Measurements from ENCODE around the gene SKIC8. TPM values are rescaled to one million over a fixed set of nuclear protein-coding genes. Genes with fewer than 3 reads are reported as not detected.

The SKIC8 gene
- polyA plus RNA-seq, 5 donors = 97.0 to 123 (median 114) TPM

Other genes with a start within 250 kb of the SKIC8 start
- gene TBC1D2B, start 221.9 kb downstream of the SKIC8 start, polyA plus RNA-seq (ENCODE audit: insufficient read depth in 1 of 5, insufficient read length in 5 of 5, low replicate concordance in 1 of 5) = 10 to 100 TPM; 39.5 to 48.7 (median 40.9) TPM
- under 1 TPM; 0.36 to 0.90 (median 0.48) TPM for gene SH2D7, start 207.0 kb downstream of the SKIC8 start, polyA plus RNA-seq (ENCODE audit: insufficient read depth in 1 of 5, insufficient read length in 5 of 5, low replicate concordance in 1 of 5)
- 10 to 100 TPM; 21.3 to 32.5 (median 29.1) TPM for gene CIB2, start 168.2 kb downstream of the SKIC8 start, polyA plus RNA-seq (ENCODE audit: insufficient read depth in 1 of 5, insufficient read length in 5 of 5, low replicate concordance in 1 of 5)
- gene IDH3A, start 150.2 kb downstream of the SKIC8 start, polyA plus RNA-seq (ENCODE audit: insufficient read depth in 1 of 5, insufficient read length in 5 of 5, low replicate concordance in 1 of 5) = 10 to 100 TPM; 35.0 to 47.6 (median 44.0) TPM
- gene ACSBG1, start 65.0 kb downstream of the SKIC8 start, polyA plus RNA-seq (ENCODE audit: insufficient read depth in 1 of 5, insufficient read length in 5 of 5, low replicate concordance in 1 of 5) = 1 to 10 TPM in 1 of 5 donors, under 1 TPM in 4; 0.51 to 1.2 (median 0.82) TPM
- gene DNAJA4, start 35.0 kb downstream of the SKIC8 start, polyA plus RNA-seq (ENCODE audit: insufficient read depth in 1 of 5, insufficient read length in 5 of 5, low replicate concordance in 1 of 5) = 10 to 100 TPM; 33.8 to 48.0 (median 39.5) TPM
- gene CRABP1, start 40.7 kb upstream of the SKIC8 start, polyA plus RNA-seq (ENCODE audit: insufficient read depth in 1 of 5, insufficient read length in 5 of 5, low replicate concordance in 1 of 5) = 1 to 10 TPM in 1 of 5 donors, under 1 TPM in 3, not detected in 1; 0.47 to 2.6 (median 0.75) TPM
- gene IREB2, start 138.6 kb upstream of the SKIC8 start, polyA plus RNA-seq (ENCODE audit: insufficient read depth in 1 of 5, insufficient read length in 5 of 5, low replicate concordance in 1 of 5) = 10 to 100 TPM; 45.2 to 83.6 (median 71.8) TPM
- gene HYKK, start 208.0 kb upstream of the SKIC8 start, polyA plus RNA-seq (ENCODE audit: insufficient read depth in 1 of 5, insufficient read length in 5 of 5, low replicate concordance in 1 of 5) = 1 to 10 TPM; 4.3 to 6.9 (median 6.1) TPM
- 100 to 1,000 TPM; 204 to 270 (median 230) TPM for gene PSMA4, start 240.8 kb upstream of the SKIC8 start, polyA plus RNA-seq (ENCODE audit: insufficient read depth in 1 of 5, insufficient read length in 5 of 5, low replicate concordance in 1 of 5)

Data from right lung (tissue), 5 donors.